IPS-15b (cell line): ENCODE results near the gene DGCR8.

ENCODE experiments used
- H3K27me3 ChIP-seq: one replicate; pipeline ENCODE4 v1.6.1; 2013; ENCODE audit warnings: low read length; ENCODE audit not compliant: control insufficient read depth, insufficient read depth
- H3K36me3 ChIP-seq: one replicate; pipeline ENCODE4 v1.6.1; 2013; ENCODE audit warnings: low read length; ENCODE audit not compliant: control insufficient read depth, insufficient read depth
- H3K4me1 ChIP-seq: one replicate; pipeline ENCODE4 v1.6.1; 2013; ENCODE audit warnings: mild to moderate bottlenecking, low read length; ENCODE audit not compliant: control insufficient read depth, insufficient read depth
- H3K4me3 ChIP-seq: one replicate; pipeline ENCODE4 v1.5.1; 2013; ENCODE audit warnings: low read depth, low read length
- H3K9ac ChIP-seq: one replicate; pipeline ENCODE4 v1.6.1; 2013; ENCODE audit warnings: low read depth, mild to moderate bottlenecking, low read length
- H3K9me3 ChIP-seq: one replicate; pipeline ENCODE4 v1.6.1; 2013; ENCODE audit warnings: mild to moderate bottlenecking, low read length; ENCODE audit not compliant: control insufficient read depth, insufficient read depth

DGCR8 gene

GRCh38 chr22:20137671-20138416 lies 57.8 kb downstream of the DGCR8 start:
- no peaks in the 10 kb centered on the region for H3K4me1 ChIP-seq
- peaks cover 14% of the 10 kb centered on the region for H3K36me3 ChIP-seq

DNA sequence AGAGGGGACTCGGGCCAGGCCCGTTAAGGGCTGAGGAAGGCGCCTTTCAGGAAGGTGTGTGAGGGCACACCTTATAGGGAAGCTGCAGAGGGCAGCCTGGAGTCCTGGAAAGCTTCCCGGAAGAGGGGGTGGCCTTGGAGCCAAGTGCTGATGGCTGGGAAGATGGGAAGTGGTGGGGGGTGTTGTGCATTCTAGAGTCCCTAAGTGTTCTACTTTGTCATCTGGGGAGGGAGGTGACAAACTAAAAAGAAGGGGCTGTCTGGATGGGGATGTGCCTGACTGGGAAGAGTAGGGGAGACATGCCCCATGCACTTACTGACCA lies 58.3 kb downstream of the DGCR8 start:
- Histone ChIP-seq H3K9ac (no peak overlapping the region), H3K4me1 (no peaks in the 10 kb centered on the region), H3K36me3 (peaks cover 17% of the 10 kb centered on the region)

More at GRCh38 chr22:20137671-20138416, 57.8 kb downstream of the DGCR8 start:
- no peak overlapping the region for H3K9ac ChIP-seq
- H3K9me3 ChIP-seq = no peaks in the 10 kb centered on the region
- H3K27me3 ChIP-seq = no peaks in the 10 kb centered on the region
- no peak overlapping the region for H3K4me3 ChIP-seq

DNA sequence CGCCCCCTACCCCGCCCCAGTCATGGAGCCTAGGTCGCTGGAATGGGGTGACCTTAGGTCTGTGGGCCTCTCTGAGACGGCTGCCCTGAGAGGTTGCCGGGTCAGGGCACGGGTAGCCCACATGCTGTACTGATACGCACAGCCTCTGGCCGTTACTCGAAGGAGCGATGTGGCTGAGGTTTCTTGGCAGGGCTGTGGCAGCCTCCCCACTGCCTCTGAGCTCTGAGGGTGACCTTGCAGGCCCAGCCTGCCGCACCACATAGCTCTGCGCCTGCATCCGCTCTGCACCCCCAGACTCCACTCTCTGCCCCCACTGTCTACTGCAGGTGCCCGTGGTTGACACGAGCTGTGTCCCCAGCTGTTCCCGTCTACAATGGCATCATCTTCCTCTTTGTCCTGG lies 58.8 kb downstream of the DGCR8 start:
- Histone ChIP-seq H3K36me3 (peaks cover 20% of the 10 kb centered on the region), H3K27me3 (no peaks in the 10 kb centered on the region), H3K9ac (no peak overlapping the region), H3K9me3 (no peaks in the 10 kb centered on the region), H3K4me3 (no peak overlapping the region), H3K4me1 (no peaks in the 10 kb centered on the region)

More for the DNA sequence above, 58.3 kb downstream of the DGCR8 start:
- no peaks in the 10 kb centered on the region for H3K9me3 ChIP-seq
- H3K27me3 ChIP-seq = no peaks in the 10 kb centered on the region
- H3K4me3 ChIP-seq = no peak overlapping the region

- H3K27me3 ChIP-seq = no peaks in the 10 kb centered on the region
- H3K4me3 ChIP-seq = no peak overlapping the region
- no peaks in the 10 kb centered on the region for H3K9me3 ChIP-seq
- H3K4me1 ChIP-seq = no peaks in the 10 kb centered on the region
- H3K9ac ChIP-seq = no peak overlapping the region
- H3K36me3 ChIP-seq = peaks cover 20% of the 10 kb centered on the region
These were observed 59.5 kb downstream of the DGCR8 start for GRCh38 chr22:20139391-20140106.

- Histone ChIP-seq H3K27me3 (no peaks in the 10 kb centered on the region), H3K9me3 (no peaks in the 10 kb centered on the region), H3K4me3 (no peak overlapping the region), H3K4me1 (no peaks in the 10 kb centered on the region), H3K36me3 (peaks cover 20% of the 10 kb centered on the region), H3K9ac (no peak overlapping the region)
These were observed 60.0 kb downstream of the DGCR8 start for GRCh38 chr22:20140107-20140445.

DNA sequence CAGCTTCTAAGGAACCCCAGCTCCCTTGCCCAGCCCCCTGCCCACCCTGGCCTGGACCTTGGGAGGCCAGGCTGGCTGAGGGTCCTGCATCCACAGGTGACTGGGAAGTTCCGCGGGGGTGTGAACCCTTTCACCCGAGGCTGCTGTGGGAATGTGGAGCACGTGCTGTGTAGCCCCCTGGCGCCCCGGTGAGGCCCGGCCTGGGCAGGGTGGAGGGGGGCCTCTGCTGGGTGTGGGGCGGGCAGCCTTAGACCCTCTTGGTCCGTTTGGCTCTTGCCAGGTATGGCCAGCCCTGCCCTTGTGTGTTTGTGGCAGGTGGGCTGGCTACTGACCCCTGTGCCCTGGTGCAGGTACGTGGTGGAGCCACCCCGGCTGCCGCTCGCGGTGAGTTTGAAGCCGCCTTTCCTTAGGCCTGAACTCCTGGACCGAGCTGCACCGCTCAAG lies 60.5 kb downstream of the DGCR8 start:
- no peaks in the 10 kb centered on the region for H3K9me3 ChIP-seq
- H3K36me3 ChIP-seq = peaks cover 20% of the 10 kb centered on the region
- H3K9ac ChIP-seq = no peak overlapping the region
- H3K4me3 ChIP-seq = no peak overlapping the region
- no peaks in the 10 kb centered on the region for H3K4me1 ChIP-seq
- H3K27me3 ChIP-seq = no peaks in the 10 kb centered on the region

GRCh38 chr22:20141186-20142077 lies 61.4 kb downstream of the DGCR8 start:
- peaks cover 20% of the 10 kb centered on the region for H3K36me3 ChIP-seq
- no peak overlapping the region for H3K4me3 ChIP-seq
- H3K9me3 ChIP-seq = no peaks in the 10 kb centered on the region
- no peaks in the 10 kb centered on the region for H3K27me3 ChIP-seq
- no peak overlapping the region for H3K9ac ChIP-seq
- no peaks in the 10 kb centered on the region for H3K4me1 ChIP-seq

- H3K9me3 ChIP-seq = no peaks in the 10 kb centered on the region
- no peaks in the 10 kb centered on the region for H3K4me1 ChIP-seq
- no peak overlapping the region for H3K9ac ChIP-seq
These were observed 62.9 kb downstream of the DGCR8 start for GRCh38 chr22:20142711-20143621.

GRCh38 chr22:20143883-20144665 lies 64.0 kb downstream of the DGCR8 start:
- H3K4me3 ChIP-seq = no peak overlapping the region
- H3K36me3 ChIP-seq = peaks cover 17% of the 10 kb centered on the region
- H3K27me3 ChIP-seq = no peaks in the 10 kb centered on the region
- H3K4me1 ChIP-seq = no peaks in the 10 kb centered on the region
- no peaks in the 10 kb centered on the region for H3K9me3 ChIP-seq
- H3K9ac ChIP-seq = no peak overlapping the region

More at GRCh38 chr22:20142711-20143621, 62.9 kb downstream of the DGCR8 start:
- H3K36me3 ChIP-seq = peaks cover 20% of the 10 kb centered on the region
- H3K27me3 ChIP-seq = no peaks in the 10 kb centered on the region
- no peak overlapping the region for H3K4me3 ChIP-seq

GRCh38 chr22:20145206-20145831 lies 65.3 kb downstream of the DGCR8 start:
- no peaks in the 10 kb centered on the region for H3K9me3 ChIP-seq
- H3K4me1 ChIP-seq = no peaks in the 10 kb centered on the region
- H3K4me3 ChIP-seq = no peak overlapping the region
- peaks cover 14% of the 10 kb centered on the region for H3K36me3 ChIP-seq
- no peak overlapping the region for H3K9ac ChIP-seq
- H3K27me3 ChIP-seq = no peaks in the 10 kb centered on the region
